ENCODE results near the gene POC1B.

POC1B gene

DNA sequence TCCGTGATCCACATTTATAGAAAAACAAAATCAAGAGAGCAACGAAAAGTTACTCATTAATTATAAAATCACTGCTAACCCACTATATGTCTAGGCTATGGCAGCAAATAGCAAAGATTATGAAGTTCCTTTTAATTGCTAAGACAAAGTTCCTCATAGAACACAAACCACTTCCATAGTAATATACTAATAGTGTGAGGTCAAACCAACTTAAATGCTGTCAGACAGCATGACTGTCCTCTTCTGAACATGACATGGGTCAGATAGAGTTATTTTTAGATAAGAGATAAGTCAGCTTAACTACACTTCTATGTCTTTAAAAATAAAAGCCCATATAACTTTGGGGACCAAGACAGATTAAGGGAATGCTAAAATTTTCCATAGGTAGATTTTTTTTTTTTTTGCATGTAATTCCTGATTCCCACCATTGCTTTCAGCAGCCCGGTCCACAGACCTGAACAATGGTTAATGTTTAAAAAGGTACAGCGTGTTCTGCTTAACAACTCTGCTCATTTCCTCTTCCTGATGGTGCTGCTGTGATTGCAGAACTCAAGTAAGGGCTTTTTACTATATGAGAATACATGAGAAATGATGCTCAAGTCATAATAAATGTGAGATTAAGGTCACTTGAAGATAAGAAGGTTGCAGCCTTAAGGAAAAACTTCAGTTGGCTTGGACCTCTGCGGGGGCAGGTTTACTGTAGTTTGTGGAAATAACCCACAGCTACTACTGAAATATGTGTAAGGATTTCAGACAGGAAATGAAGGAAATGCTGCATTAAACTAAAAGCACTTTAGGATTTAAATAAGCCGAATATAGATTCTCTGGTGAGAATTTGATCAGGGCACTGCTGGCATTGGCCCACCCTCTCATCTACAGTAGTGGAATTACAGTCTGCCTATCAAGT lies 135.8 kb downstream of the POC1B start:
- no peak for DNase-seq (ENCODE audit: low read depth in 2 of 2)

DNA sequence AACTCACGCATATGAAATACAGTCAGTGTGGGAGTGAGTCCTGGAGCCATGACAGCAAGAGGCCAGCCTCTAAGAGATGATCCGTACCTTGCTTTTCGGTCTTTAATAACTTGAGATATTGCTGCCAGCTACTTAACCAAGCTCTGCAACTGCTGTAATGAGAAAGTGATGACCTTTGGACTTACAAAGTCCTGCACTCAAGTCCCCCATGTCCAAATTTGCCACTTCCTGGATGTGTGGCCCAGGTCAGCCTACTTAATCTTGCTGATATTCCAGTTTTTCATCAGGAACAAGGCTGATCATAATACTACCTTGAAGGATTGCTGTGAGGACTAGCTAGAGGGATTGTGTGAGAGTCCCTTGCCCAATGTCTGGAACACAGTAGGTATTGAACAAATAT lies 139.7 kb downstream of the POC1B start:
- no peak for DNase-seq (ENCODE audit: low read depth in 2 of 2)

DNA sequence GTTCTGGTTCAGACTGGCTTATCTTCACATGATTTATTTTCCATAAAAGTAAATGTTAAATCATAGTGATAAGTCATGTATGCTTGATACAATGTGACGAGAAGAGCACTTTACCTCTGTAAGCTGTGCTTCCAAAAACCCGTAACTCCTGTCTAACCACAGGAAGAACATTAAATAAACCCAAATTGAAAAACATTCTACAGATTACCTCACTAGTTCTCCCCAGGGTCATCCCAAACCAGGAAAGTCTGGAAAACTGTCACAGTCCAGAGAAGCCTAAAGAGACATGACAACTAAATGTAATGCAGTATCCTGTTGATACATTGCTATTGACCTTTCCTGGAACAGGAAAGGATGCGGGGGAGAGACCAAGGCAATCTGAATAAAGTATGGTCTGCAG lies 141.0 kb downstream of the POC1B start:
- DNase-seq (ENCODE audit: low read depth in 2 of 2): no peak

DNA sequence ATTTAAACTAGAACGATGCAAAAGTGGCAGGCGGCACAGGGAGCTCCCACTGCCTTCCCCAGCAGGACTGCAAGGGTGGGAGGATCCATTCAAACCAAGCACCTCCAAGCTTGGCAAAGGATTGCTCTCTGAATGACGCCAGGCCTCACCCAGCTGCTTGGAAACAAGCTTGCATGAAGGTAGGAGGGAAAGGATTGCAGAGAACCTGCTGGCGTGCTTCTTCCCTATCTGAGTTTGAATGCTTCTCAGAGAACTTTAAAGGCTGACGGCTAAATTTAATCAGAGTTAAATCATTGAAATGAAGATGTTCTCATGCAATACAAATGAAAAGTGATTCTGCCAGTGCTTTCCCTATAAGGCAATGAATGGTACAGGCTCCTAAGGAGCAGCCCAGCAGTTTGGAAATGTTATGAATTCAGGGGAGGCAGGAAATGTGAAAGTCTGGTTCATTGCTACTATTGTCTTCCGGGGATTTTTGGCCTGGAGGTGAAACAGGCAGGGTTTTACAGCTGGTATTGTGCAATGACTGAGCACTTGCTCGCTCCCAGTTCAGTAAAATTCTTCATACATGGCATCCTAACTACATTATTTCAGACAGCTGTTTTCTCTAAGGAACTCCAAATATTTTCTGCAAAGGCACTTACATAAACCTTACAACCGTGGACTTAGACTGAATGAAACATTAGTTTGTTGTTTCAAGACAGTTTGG lies 141.6 kb downstream of the POC1B start:
- DNase-seq (ENCODE audit: low read depth in 2 of 2): no peak

GRCh38 chr12:89383235-89384049 lies 142.4 kb downstream of the POC1B start:
- DNase-seq (ENCODE audit: low read depth in 2 of 2): no peak

DNA sequence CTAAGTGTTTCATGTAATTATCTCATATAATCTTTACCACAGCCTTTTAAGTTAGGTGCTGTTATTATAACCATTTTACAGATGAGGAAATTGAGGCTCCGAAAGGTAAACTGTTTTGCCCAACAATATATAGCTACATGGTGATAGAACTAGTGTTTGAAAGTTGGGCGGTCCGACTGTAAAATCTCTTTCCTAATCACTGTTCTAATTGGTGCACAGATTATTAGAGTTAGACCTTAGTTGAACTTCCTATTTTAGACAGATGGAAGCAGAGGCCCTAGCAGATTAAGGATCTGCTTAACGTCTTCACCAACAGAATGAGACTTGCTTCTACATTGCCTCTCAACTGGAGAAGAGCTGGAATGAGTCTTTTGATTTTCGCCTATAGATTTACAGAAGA lies 143.5 kb downstream of the POC1B start:
- no peak for DNase-seq (ENCODE audit: low read depth in 2 of 2)

DNA sequence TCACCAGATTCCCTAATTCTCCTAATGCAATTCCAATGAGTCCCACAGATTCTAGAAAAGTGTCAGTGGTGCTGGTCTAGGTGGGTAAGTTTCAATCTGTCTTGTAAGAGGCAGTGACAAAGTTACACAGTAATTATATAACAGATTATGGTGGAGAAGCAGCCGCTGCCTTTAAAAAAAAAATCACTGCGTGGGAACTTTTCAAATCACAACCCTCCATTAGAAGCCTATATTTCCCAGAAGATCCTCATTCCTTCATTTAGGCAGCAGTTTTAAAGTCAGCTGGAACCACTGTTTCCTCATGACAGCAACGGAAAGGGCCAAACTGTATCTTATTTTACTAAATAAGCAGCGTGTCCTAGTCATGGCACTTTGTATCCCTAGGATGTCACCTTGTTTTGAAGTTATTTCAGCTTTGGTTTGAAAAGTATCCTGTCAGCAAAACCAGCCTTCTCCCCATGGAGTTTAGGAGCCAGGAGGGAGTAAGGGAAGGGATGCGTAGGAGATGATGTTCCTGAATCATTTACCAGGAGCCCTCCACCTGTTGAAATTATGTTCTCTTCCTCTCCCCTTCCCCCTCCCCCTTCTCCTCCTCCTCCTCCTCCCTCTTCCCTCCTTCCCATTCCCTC lies 145.9 kb downstream of the POC1B start:
- no peak for DNase-seq (ENCODE audit: low read depth in 2 of 2)

DNA sequence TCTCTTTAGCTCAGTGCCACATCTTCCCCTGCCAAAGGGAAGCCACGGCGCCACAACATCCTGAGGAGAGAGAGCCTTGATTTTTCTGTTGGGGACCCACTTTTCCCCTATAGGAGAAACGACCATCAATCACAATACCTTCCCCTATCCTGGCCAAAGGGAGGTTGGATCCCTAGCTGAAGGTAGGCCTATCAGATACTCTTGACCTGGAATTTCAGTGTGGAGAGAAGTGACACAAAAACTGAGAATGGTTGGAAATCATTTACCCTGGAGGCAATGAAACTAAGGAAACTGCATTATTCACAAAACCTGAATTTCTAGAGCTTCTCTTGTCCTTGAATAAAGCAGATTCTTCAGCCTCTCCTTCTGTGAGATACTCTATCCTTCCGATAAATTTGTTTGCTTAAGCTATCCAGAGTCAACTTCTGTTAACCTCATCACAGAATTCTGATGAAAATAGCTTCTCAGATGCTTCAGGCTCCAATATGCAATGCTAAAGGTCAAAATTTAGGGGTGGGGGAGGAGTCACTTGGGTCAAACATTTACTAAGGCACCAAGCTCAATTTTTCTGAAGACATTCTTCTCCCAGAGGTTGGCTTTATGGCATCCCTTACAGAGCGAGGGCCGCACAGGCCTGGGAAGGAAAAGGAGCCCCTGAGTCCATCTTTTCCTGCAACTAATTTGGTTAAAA lies 146.6 kb downstream of the POC1B start:
- no peak for DNase-seq (ENCODE audit: low read depth in 2 of 2)

GRCh38 chr12:89376844-89377243 lies 149.0 kb downstream of the POC1B start:
- DNase-seq (ENCODE audit: low read depth in 2 of 2): no peak

- no peak for DNase-seq (ENCODE audit: low read depth in 2 of 2)
These were observed 149.7 kb downstream of the POC1B start for GRCh38 chr12:89376202-89376529.

GRCh38 chr12:89373763-89374572 lies 151.9 kb downstream of the POC1B start:
- no peak for DNase-seq (ENCODE audit: low read depth in 2 of 2)

DNA sequence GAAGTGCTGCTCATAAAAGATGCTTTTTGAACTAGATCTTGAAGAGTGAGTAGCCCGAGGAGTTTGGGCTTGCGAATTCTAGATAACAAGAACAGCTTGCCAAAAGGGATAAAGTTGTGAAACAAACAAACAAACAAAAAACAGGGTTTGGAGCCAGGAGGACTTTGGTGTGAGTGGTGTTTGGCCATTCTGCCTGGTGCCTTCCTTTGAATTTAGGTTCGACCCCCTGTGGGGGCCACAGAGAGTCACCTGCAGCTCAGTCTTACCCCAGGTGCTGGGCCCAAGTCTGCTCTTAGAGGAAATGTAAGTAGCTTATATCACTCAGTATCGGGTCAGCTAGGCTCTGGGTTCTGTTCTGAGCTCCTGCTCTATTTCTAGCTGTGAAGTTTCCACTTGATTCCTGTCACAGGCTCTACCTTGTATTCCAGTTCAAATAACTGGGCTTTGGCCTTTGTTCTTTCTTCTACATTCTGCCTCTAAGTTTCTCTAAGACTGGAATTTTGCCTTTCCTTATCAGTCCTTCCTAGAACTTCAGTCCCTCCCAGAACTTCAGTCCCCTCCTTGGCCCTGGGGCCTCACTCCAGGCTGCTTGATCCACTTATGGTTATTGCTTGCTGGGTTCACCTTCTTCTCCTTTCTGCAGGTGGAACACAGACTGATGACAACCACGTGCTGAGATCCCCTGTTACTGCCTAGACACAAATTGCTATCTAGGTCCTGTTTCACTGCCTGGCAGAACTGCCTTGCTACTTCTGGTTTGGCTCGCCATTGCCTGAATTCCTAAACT lies 153.1 kb downstream of the POC1B start:
- DNase-seq (ENCODE audit: low read depth in 2 of 2): no peak

DNA sequence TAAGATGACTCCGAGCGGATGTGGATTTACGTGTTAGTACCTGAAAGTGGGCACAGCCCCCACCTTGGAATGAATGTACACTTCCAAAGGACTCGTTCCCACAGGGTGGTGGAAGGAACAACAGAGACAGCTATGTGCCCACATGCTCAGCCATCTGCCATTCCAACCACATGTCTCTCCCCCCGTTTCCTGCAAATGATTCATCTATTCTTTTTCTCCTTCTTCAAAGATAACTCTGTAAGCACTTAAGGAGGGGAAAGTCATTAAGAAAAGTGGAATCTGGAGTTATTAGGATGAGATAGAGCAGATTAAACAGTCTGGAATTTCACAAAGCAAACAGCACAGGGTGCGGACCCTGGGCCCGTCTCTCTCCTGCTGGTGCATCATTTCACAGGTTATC lies 155.0 kb downstream of the POC1B start:
- no peak for DNase-seq (ENCODE audit: low read depth in 2 of 2)

GRCh38 chr12:89370421-89370831 lies 155.4 kb downstream of the POC1B start:
- DNase-seq (ENCODE audit: low read depth in 2 of 2): no peak

Data from activated CD8-positive, alpha-beta memory T cell treated with anti-CD3 and anti-CD28 coated beads for 4 hours (primary cell).